ENCODE measurements around the gene SLC6A5. TPM values are rescaled to one million over a fixed set of nuclear protein-coding genes. Genes with fewer than 3 reads are reported as not detected.

Gene SLC6A5
- total and polyA plus RNA-seq, 2 experiments from 2014 or later: 0.03 TPM; not detected in 1

- Histone ChIP-seq H3K4me2 (no peak overlapping the region), H3K27me3 (peaks cover 24% of the 10 kb centered on the region), H3K27ac (no peak overlapping the region), H3K9me2 (replicated peaks; ENCODE audit: insufficient read depth) (no peaks in the 10 kb centered on the region), H3K4me3 (no peak overlapping the region), H4K20me1 (ENCODE audit: insufficient read depth, poor library complexity, severe bottlenecking) (no peaks in the 10 kb centered on the region), H3K79me2 (no peaks in the 10 kb centered on the region), H3K4me1 (ENCODE audit: insufficient read depth) (no peaks in the 10 kb centered on the region), H2AFZ (no peak overlapping the region), H3K9me3 (ENCODE audit: low read depth) (no peaks in the 10 kb centered on the region), H3K36me3 (replicated peaks; ENCODE audit: insufficient read depth, low read depth) (no peaks in the 10 kb centered on the region)
- no peak for DNase-seq (ENCODE audit: low spot score)
- WGBS (ENCODE audit: low lambda C conversion rate, missing lambda C conversion rate): 87% methylated on average over 3 of the region's 3 CpGs
- TF ChIP-seq CTCF (IDR thresholded peaks at IDR 0.05; ENCODE audit: poor library complexity) (no peak), EZH2 (IDR thresholded peaks at IDR 0.05; ENCODE audit: borderline replicate concordance) (no peak), EZH2phosphoT487 (IDR thresholded peaks at IDR 0.05; ENCODE audit: low read depth, severe bottlenecking, unreplicated experiment) (no peak)
These were observed 9.0 kb upstream of the SLC6A5 start for GRCh38 chr11:20590381-20590780.

- DNase-seq (ENCODE audit: low spot score): no peak
- no peaks in the 10 kb centered on the region for H3K79me2 ChIP-seq
- H3K4me2 ChIP-seq: no peak overlapping the region
- WGBS (ENCODE audit: low lambda C conversion rate, missing lambda C conversion rate): 65% methylated on average over 2 of the region's 2 CpGs
- no peaks in the 10 kb centered on the region for H4K20me1 ChIP-seq (ENCODE audit: insufficient read depth, poor library complexity, severe bottlenecking)
- H3K27me3 ChIP-seq: peaks cover 48% of the 10 kb centered on the region
- H3K9me3 ChIP-seq (ENCODE audit: low read depth): no peaks in the 10 kb centered on the region
- TF ChIP-seq EZH2 (IDR thresholded peaks at IDR 0.05; ENCODE audit: borderline replicate concordance) (no peak), EZH2phosphoT487 (IDR thresholded peaks at IDR 0.05; ENCODE audit: low read depth, severe bottlenecking, unreplicated experiment) (no peak), CTCF (IDR thresholded peaks at IDR 0.05; ENCODE audit: poor library complexity) (no peak)
- no peak overlapping the region for H2AFZ ChIP-seq
- no peak overlapping the region for H3K27ac ChIP-seq
- H3K36me3 ChIP-seq (replicated peaks; ENCODE audit: insufficient read depth, low read depth): no peaks in the 10 kb centered on the region
- H3K9me2 ChIP-seq (replicated peaks; ENCODE audit: insufficient read depth): no peaks in the 10 kb centered on the region
- H3K4me3 ChIP-seq: no peak overlapping the region
- H3K4me1 ChIP-seq (ENCODE audit: insufficient read depth): no peaks in the 10 kb centered on the region
These were observed 6.7 kb upstream of the SLC6A5 start for GRCh38 chr11:20592741-20593140.

- no peak for DNase-seq (ENCODE audit: low spot score)
These were observed 4.9 kb upstream of the SLC6A5 start for GRCh38 chr11:20594274-20595061.

More at GRCh38 chr11:20594274-20595061, 4.9 kb upstream of the SLC6A5 start:
- H3K27ac ChIP-seq: no peak overlapping the region
- TF ChIP-seq EZH2phosphoT487 (IDR thresholded peaks at IDR 0.05; ENCODE audit: low read depth, severe bottlenecking, unreplicated experiment) (no peak), EZH2 (IDR thresholded peaks at IDR 0.05; ENCODE audit: borderline replicate concordance) (no peak), CTCF (IDR thresholded peaks at IDR 0.05; ENCODE audit: poor library complexity) (no peak)
- H3K36me3 ChIP-seq (replicated peaks; ENCODE audit: insufficient read depth, low read depth): no peaks in the 10 kb centered on the region
- no peaks in the 10 kb centered on the region for H3K9me2 ChIP-seq (replicated peaks; ENCODE audit: insufficient read depth)
- H3K4me3 ChIP-seq: no peak overlapping the region
- H3K4me2 ChIP-seq: no peak overlapping the region
- H4K20me1 ChIP-seq (ENCODE audit: insufficient read depth, poor library complexity, severe bottlenecking): no peaks in the 10 kb centered on the region
- H3K27me3 ChIP-seq: peaks cover 65% of the 10 kb centered on the region
- H2AFZ ChIP-seq: no peak overlapping the region
- 82% methylated on average over 8 of the region's 8 CpGs for WGBS (ENCODE audit: low lambda C conversion rate, missing lambda C conversion rate)
- no peaks in the 10 kb centered on the region for H3K79me2 ChIP-seq
- no peaks in the 10 kb centered on the region for H3K4me1 ChIP-seq (ENCODE audit: insufficient read depth)
- H3K9me3 ChIP-seq (ENCODE audit: low read depth): no peaks in the 10 kb centered on the region

All from hepatocyte (in vitro differentiated cells).